Gastroesophageal sphincter (tissue), 4 donors: ENCODE results near the gene PLEKHH3. TPM values are rescaled to one million over a fixed set of nuclear protein-coding genes. Genes with fewer than 3 reads are reported as not detected.

Experiments
- ATAC-seq: fragments of 150-250 bp; one replicate; pipeline ENCODE4 v1.9.1; 2016; ENCODE audit warnings: mild to moderate bottlenecking, moderate library complexity
- H3K27ac ChIP-seq, 4 donors: fragments of 200-600 bp; sonication (generic) in 3 of 4; 1 replicate in 3 of 4; 2 replicates in 1 of 4; pipeline ENCODE4 v1.5.1; 2016 to 2019
- H3K27me3 ChIP-seq: fragments of 200-600 bp; sonication (generic); one replicate; pipeline ENCODE4 v1.5.1; 2019
- H3K36me3 ChIP-seq, 2 donors: fragments of 200-600 bp; sonication (generic); one replicate each; pipeline ENCODE4 v1.5.1; 2019; ENCODE audit warnings: control low read depth in 1 of 2
- H3K4me1 ChIP-seq, 3 donors: fragments of 200-600 bp; sonication (generic); 1 replicate in 2 of 3; 2 replicates in 1 of 3; pipeline ENCODE4 v1.5.1; 2016 to 2019; ENCODE audit warnings: control low read depth in 2 of 3
- H3K4me3 ChIP-seq, 2 donors: fragments of 200-600 bp; sonication (generic); one replicate each; pipeline ENCODE4 v1.5.1; 2019; ENCODE audit warnings: mild to moderate bottlenecking in 1 of 2, moderate library complexity in 1 of 2
- H3K9me3 ChIP-seq, 3 donors: fragments of 200-600 bp; sonication (generic); one replicate each; pipeline ENCODE4 v1.5.1; 2017 to 2019; ENCODE audit warnings: control low read depth in 2 of 3
- CTCF ChIP-seq, 4 experiments: fragments of 200-600 bp in 2 of 4; fragments of 450-650 bp in 2 of 4; sonication (generic) in 1 of 4; IDR thresholded peaks; one replicate each; pipeline ENCODE4 v1.5.1; 2017 to 2019; ENCODE audit warnings: antibody characterized with exemption in 4 of 4, mild to moderate bottlenecking in 2 of 4, moderate library complexity in 2 of 4
- EP300 ChIP-seq: sonication (generic); formaldehyde crosslinking; IDR thresholded peaks from one replicate; pipeline ENCODE4 v1.6.1; 2017; ENCODE audit warnings: antibody characterized with exemption, mild to moderate bottlenecking
- POLR2A ChIP-seq, 2 donors: fragments of 450-650 bp; IDR thresholded peaks; one replicate each; pipeline ENCODE4 v1.6.1; 2017; ENCODE audit warnings: antibody characterized with exemption in 2 of 2, mild to moderate bottlenecking in 2 of 2, moderate library complexity in 1 of 2
- POLR2AphosphoS5 ChIP-seq: sonication (generic); formaldehyde crosslinking; IDR thresholded peaks from one replicate; pipeline ENCODE4 v1.6.1; 2017; ENCODE audit warnings: antibody characterized with exemption
- WGBS, 2 donors: methylation state at CpG; one replicate each; pipeline ENCODE4 v1.1.5; 2018; ENCODE audit warnings: low coverage in 1 of 2; 5-methylcytosine and 5-hydroxymethylcytosine counted together
- total RNA-seq, 4 donors: library from RNA; depleted of rRNA; stranded (reverse); fragments of >200 nt; gene quantifications; one replicate each; pipeline ENCODE4 v1.1.0, GENCODE V29; 2016

PLEKHH3 gene
- total RNA-seq, 4 donors from 2014 or later: 13.7 to 40.8 (median 23.4) TPM

- 0% methylated on average over 7 to 18 of the region's 33 CpGs for WGBS, 2 donors
- TF ChIP-seq EP300: no peak
- peak; percentile 60 for TF ChIP-seq POLR2AphosphoS5
Measured at GRCh38 chr17:42677012-42677857, 441 bp upstream of the PLEKHH3 start.

GRCh38 chr17:42675965-42676423 lies 800 bp downstream of the PLEKHH3 start:
- ATAC-seq: peak; percentile 10
- H3K4me1 ChIP-seq: peaks cover 3 to 84% (median 42%) of the 10 kb centered on the region in 3 donors
- TF ChIP-seq POLR2AphosphoS5 (peak; percentile 65), CTCF (IDR thresholded peaks at IDR 0.05) (peak in 1 of 4 experiments; percentile 38), EP300 (no peak), POLR2A (IDR thresholded peaks at IDR 0.05) (peak; percentile 31 to 49)

More at GRCh38 chr17:42677012-42677857, 441 bp upstream of the PLEKHH3 start:
- Histone ChIP-seq H3K27ac (peak overlapping the region; percentile 94 to 99 (median 98)), H3K4me3 (peak overlapping the region; percentile 81 to 83), H3K9me3 (no peaks in the 10 kb centered on the region), H3K4me1 (peaks cover 3 to 85% (median 51%) of the 10 kb centered on the region in 3 donors), H3K36me3 (peaks cover 0 to 15% of the 10 kb centered on the region in 2 donors), H3K27me3 (no peaks in the 10 kb centered on the region)
- ATAC-seq: peak; percentile 89

GRCh38 chr17:42675348-42675964 lies 1.3 kb downstream of the PLEKHH3 start:
- ATAC-seq: no peak
- no peak for TF ChIP-seq POLR2AphosphoS5
- no peak for TF ChIP-seq EP300
- TF ChIP-seq POLR2A (IDR thresholded peaks at IDR 0.05): no peak
- TF ChIP-seq CTCF (IDR thresholded peaks at IDR 0.05): no peak
- 0 to 20% methylated on average over 1 of the region's 27 CpGs for WGBS, 2 donors

More at GRCh38 chr17:42675965-42676423, 800 bp downstream of the PLEKHH3 start:
- H3K27me3 ChIP-seq: no peaks in the 10 kb centered on the region
- no peaks in the 10 kb centered on the region for H3K9me3 ChIP-seq
- H3K4me3 ChIP-seq: peak overlapping the region; percentile 77 to 81
- peak overlapping the region; percentile 79 to 99 (median 96) for H3K27ac ChIP-seq
- H3K36me3 ChIP-seq: peaks cover 0 to 28% of the 10 kb centered on the region in 2 donors
- 0% methylated on average over 1 of the region's 43 CpGs; no CpG with 5 or more reads in 1 of the 2 donors for WGBS, 2 donors

GRCh38 chr17:42674755-42675347 lies 1.9 kb downstream of the PLEKHH3 start:
- H3K36me3 ChIP-seq: peaks cover 0 to 39% of the 10 kb centered on the region in 2 donors
- H3K9me3 ChIP-seq: no peaks in the 10 kb centered on the region

More at GRCh38 chr17:42675348-42675964, 1.3 kb downstream of the PLEKHH3 start:
- peak overlapping the region; percentile 79 to 99 (median 96) for H3K27ac ChIP-seq
- H3K27me3 ChIP-seq: no peaks in the 10 kb centered on the region
- H3K4me1 ChIP-seq: peaks cover 3 to 84% (median 40%) of the 10 kb centered on the region in 3 donors
- peaks cover 0 to 33% of the 10 kb centered on the region in 2 donors for H3K36me3 ChIP-seq
- no peaks in the 10 kb centered on the region for H3K9me3 ChIP-seq
- peak overlapping the region; percentile 77 to 81 for H3K4me3 ChIP-seq

More at GRCh38 chr17:42674755-42675347, 1.9 kb downstream of the PLEKHH3 start:
- WGBS, 2 donors: 31% methylated on average over 4 of the region's 9 CpGs; no CpG with 5 or more reads in 1 of the 2 donors
- no peak for ATAC-seq
- no peaks in the 10 kb centered on the region for H3K27me3 ChIP-seq
- H3K27ac ChIP-seq: peak overlapping the region; percentile 79 to 99 (median 96)
- H3K4me1 ChIP-seq: peaks cover 3 to 83% (median 34%) of the 10 kb centered on the region in 3 donors
- TF ChIP-seq CTCF (IDR thresholded peaks at IDR 0.05) (no peak), POLR2A (IDR thresholded peaks at IDR 0.05) (peak in 1 of 2 donors; percentile 2)
- peak overlapping the region; percentile 77 to 81 for H3K4me3 ChIP-seq
